CD14-positive monocyte (primary cell): ENCODE results near the gene CHMP4B. TPM values are rescaled to one million over a fixed set of nuclear protein-coding genes. Genes with fewer than 3 reads are reported as not detected.

Source experiments
- DNase-seq, 3 donors: peaks; one replicate each; pipeline ENCODE4 v3.0.0-alpha.2; 2011 to 2022
- H2AFZ ChIP-seq: 2 replicates; pipeline ENCODE4 v1.6.0; 2012; ENCODE audit warnings: mild to moderate bottlenecking, low read depth, low read length, inconsistent platforms; ENCODE audit not compliant: insufficient read depth, poor library complexity, severe bottlenecking
- H3K27ac ChIP-seq, 2 donors: 1 replicate in 1 of 2; 2 replicates in 1 of 2; pipeline ENCODE4 v1.5.1; 2012 to 2013; ENCODE audit warnings: low read length in 2 of 2, control low read depth in 1 of 2, inconsistent platforms in 1 of 2, low read depth in 1 of 2, mild to moderate bottlenecking in 1 of 2
- H3K27me3 ChIP-seq, 2 donors: one replicate each; pipeline versions ENCODE4 v1.6.0 to v1.6.1; 2011 to 2013; ENCODE audit warnings: low read length in 2 of 2; ENCODE audit not compliant: control insufficient read depth in 2 of 2, insufficient read depth in 2 of 2
- H3K36me3 ChIP-seq, 2 donors: replicated peaks in 1 of 2; 1 replicate in 1 of 2; 2 replicates in 1 of 2; pipeline versions ENCODE4 v1.5.1 to v1.6.1; 2012 to 2013; ENCODE audit warnings: low read length in 2 of 2, control low read depth in 1 of 2, inconsistent platforms in 1 of 2, mild to moderate bottlenecking in 1 of 2; ENCODE audit not compliant: insufficient read depth in 2 of 2, control insufficient read depth in 1 of 2
- H3K4me1 ChIP-seq, 2 donors: 1 replicate in 1 of 2; 2 replicates in 1 of 2; pipeline versions ENCODE4 v1.5.1 to v1.6.1; 2012 to 2013; ENCODE audit warnings: low read length in 2 of 2, control low read depth in 1 of 2, inconsistent platforms in 1 of 2, mild to moderate bottlenecking in 1 of 2, moderate library complexity in 1 of 2; ENCODE audit not compliant: insufficient read depth in 2 of 2, control insufficient read depth in 1 of 2
- H3K4me2 ChIP-seq: replicated peaks from 2 replicates; pipeline ENCODE3; 2012; ENCODE audit warnings: low read length, moderate library complexity, mild to moderate bottlenecking; ENCODE audit not compliant: poor library complexity, severe bottlenecking; ENCODE audit errors: extremely low read depth
- H3K4me3 ChIP-seq, 3 experiments: fragments of 200-600 bp in 1 of 3; sonication (generic) in 1 of 3; replicated peaks in 1 of 3; 1 replicate in 2 of 3; 2 replicates in 1 of 3; pipeline ENCODE4 v1.5.1; 2011 to 2013; ENCODE audit warnings: low read length in 3 of 3, mild to moderate bottlenecking in 3 of 3, control low read depth in 2 of 3, low read depth in 2 of 3, inconsistent platforms in 1 of 3, moderate library complexity in 1 of 3
- H3K79me2 ChIP-seq: 2 replicates; pipeline ENCODE4 v1.6.0; 2012; ENCODE audit warnings: mild to moderate bottlenecking, control low read depth, inconsistent platforms, low read length, moderate library complexity; ENCODE audit not compliant: insufficient read depth
- H3K9ac ChIP-seq: 2 replicates; pipeline ENCODE4 v1.6.0; 2017; ENCODE audit warnings: low read length, mild to moderate bottlenecking; ENCODE audit not compliant: insufficient read depth, poor library complexity, severe bottlenecking
- H3K9me3 ChIP-seq, 2 donors: replicated peaks in 1 of 2; 1 replicate in 1 of 2; 2 replicates in 1 of 2; pipeline versions ENCODE4 v1.5.1 to v1.6.1; 2012 to 2013; ENCODE audit warnings: low read length in 2 of 2, control low read depth in 1 of 2; ENCODE audit not compliant: control insufficient read depth in 1 of 2, insufficient read depth in 1 of 2
- H4K20me1 ChIP-seq: 2 replicates; pipeline ENCODE4 v1.6.0; 2012; ENCODE audit warnings: mild to moderate bottlenecking, low read length, control low read depth, moderate library complexity; ENCODE audit not compliant: insufficient read depth
- H3K27ac Mint-ChIP-seq, 7 donors: one replicate each; pipeline ENCODE4 v1.8.0; 2020; ENCODE audit warnings: mild to moderate bottlenecking in 7 of 7, mixed read lengths in 7 of 7, moderate library complexity in 6 of 7, inconsistent platforms in 2 of 7
- H3K27me3 Mint-ChIP-seq, 3 donors: one replicate each; pipeline ENCODE4 v1.8.0; 2021 to 2022; ENCODE audit warnings: low read depth in 3 of 3, mild to moderate bottlenecking in 3 of 3, mixed read lengths in 3 of 3, moderate library complexity in 3 of 3, inconsistent platforms in 1 of 3
- H3K36me3 Mint-ChIP-seq, 2 donors: one replicate each; pipeline ENCODE4 v1.8.0; 2020; ENCODE audit warnings: mixed read lengths in 2 of 2, inconsistent platforms in 1 of 2, mild to moderate bottlenecking in 1 of 2
- H3K4me1 Mint-ChIP-seq: one replicate; pipeline ENCODE4 v1.8.0; 2020; ENCODE audit warnings: mild to moderate bottlenecking, mixed read lengths
- H3K4me3 Mint-ChIP-seq, 2 donors: one replicate each; pipeline ENCODE4 v1.8.0; 2020; ENCODE audit warnings: mild to moderate bottlenecking in 2 of 2, mixed read lengths in 2 of 2, moderate library complexity in 1 of 2
- H3K9me3 Mint-ChIP-seq, 7 donors: one replicate each; pipeline ENCODE4 v1.8.0; 2020 to 2022; ENCODE audit warnings: mixed read lengths in 7 of 7, mild to moderate bottlenecking in 6 of 7, moderate library complexity in 6 of 7, inconsistent platforms in 2 of 7
- WGBS: methylation state at CpG from one replicate; pipeline ENCODE4 v1.1.5; 2013; ENCODE audit warnings: missing lambda C conversion rate; ENCODE audit not compliant: insufficient coverage; 5-methylcytosine and 5-hydroxymethylcytosine counted together
- intact Hi-C, 2 donors: fragments of 100-400 bp; cut with micrococcal nuclease; formaldehyde crosslinking; loops; one replicate each; pipeline versions ENCODE4 v1.15.0 to v1.15.1; 2023
- polyA plus RNA-seq, 3 donors: library from polyadenylated mRNA; depleted of rRNA in 1 of 3; unstranded in 2 of 3; stranded (reverse) in 1 of 3; fragments of 300-500 nt in 2 of 3; fragments of >200 nt in 1 of 3; fragmentation: Illumina TruSeq in 2 of 3; gene quantifications; 1 replicate in 2 of 3; 2 replicates in 1 of 3; pipeline ENCODE4 v1.2.3, GENCODE V29; 2012 to 2021
- TF ChIP-seq, protein P1 (sequence below): fragments of 200-600 bp; IDR thresholded peaks from one replicate; pipeline ENCODE4 v1.8.0; 2022; ENCODE audit warnings: antibody characterized with exemption, mild to moderate bottlenecking

CHMP4B gene
- polyA plus RNA-seq, 3 donors = 7.1 to 181 (median 10.0) TPM

DNA sequence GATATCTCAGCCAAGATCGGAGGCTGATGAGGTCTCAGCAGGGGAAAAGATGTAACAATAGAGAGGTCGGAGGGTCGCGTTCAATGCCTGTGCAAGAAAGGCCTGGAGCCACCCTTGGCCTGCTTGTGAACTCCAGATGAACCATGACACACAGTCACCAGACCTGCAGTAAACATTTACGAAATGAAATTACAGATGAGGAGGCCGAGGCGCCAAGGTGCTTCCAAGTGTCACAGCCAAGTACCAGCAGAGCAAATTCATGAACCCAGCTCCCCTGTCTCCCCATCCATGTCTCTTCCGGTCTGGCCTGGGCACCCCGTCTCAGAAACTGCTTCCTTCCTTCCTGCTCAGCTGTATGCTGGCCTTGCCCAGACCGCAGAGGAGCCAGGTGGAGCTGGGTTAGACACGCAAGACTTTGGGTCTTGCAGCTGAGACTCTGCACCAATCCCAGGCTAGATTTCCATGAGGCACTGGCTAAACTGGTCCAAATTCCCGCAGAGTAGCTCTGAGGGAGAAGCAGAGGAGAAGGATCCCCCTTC is 48.1 kb downstream of the CHMP4B start:
- peaks cover 1 to 2% (median 1%) of the 10 kb centered on the region in 3 donors for H3K27me3 Mint-ChIP-seq
- 28% methylated on average over 11 of the region's 12 CpGs for WGBS
- H3K4me1 Mint-ChIP-seq = peaks cover 27% of the 10 kb centered on the region
- peaks cover 14 to 25% of the 10 kb centered on the region in 2 donors for H3K4me1 ChIP-seq
- peak overlapping the region in 1 of 2 donors; percentile 21 for H3K4me3 Mint-ChIP-seq
- no peak overlapping the region for H3K4me2 ChIP-seq
- H3K36me3 ChIP-seq = peaks cover 24 to 46% of the 10 kb centered on the region in 2 donors
- TF ChIP-seq, protein P1, sequence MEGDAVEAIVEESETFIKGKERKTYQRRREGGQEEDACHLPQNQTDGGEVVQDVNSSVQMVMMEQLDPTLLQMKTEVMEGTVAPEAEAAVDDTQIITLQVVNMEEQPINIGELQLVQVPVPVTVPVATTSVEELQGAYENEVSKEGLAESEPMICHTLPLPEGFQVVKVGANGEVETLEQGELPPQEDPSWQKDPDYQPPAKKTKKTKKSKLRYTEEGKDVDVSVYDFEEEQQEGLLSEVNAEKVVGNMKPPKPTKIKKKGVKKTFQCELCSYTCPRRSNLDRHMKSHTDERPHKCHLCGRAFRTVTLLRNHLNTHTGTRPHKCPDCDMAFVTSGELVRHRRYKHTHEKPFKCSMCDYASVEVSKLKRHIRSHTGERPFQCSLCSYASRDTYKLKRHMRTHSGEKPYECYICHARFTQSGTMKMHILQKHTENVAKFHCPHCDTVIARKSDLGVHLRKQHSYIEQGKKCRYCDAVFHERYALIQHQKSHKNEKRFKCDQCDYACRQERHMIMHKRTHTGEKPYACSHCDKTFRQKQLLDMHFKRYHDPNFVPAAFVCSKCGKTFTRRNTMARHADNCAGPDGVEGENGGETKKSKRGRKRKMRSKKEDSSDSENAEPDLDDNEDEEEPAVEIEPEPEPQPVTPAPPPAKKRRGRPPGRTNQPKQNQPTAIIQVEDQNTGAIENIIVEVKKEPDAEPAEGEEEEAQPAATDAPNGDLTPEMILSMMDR = no peak
- H3K27ac Mint-ChIP-seq = peak overlapping the region in 5 of 7 donors; percentile 46 to 94 (median 59)
- peak; percentile 33 to 68 (median 34) for DNase-seq
- peaks cover 45% of the 10 kb centered on the region for H4K20me1 ChIP-seq
- no peaks in the 10 kb centered on the region for H3K9me3 ChIP-seq
- no peaks in the 10 kb centered on the region for H3K27me3 ChIP-seq
- H3K9me3 Mint-ChIP-seq = no peaks in the 10 kb centered on the region
- H3K4me3 ChIP-seq = no peak overlapping the region
- H2AFZ ChIP-seq = no peak overlapping the region
- no peaks in the 10 kb centered on the region for H3K79me2 ChIP-seq
- H3K9ac ChIP-seq = no peak overlapping the region
- intact Hi-C loops = no loop called here
- H3K36me3 Mint-ChIP-seq = peaks cover 34 to 39% of the 10 kb centered on the region in 2 donors
- H3K27ac ChIP-seq = peak overlapping the region in 1 of 2 donors; percentile 61

DNA sequence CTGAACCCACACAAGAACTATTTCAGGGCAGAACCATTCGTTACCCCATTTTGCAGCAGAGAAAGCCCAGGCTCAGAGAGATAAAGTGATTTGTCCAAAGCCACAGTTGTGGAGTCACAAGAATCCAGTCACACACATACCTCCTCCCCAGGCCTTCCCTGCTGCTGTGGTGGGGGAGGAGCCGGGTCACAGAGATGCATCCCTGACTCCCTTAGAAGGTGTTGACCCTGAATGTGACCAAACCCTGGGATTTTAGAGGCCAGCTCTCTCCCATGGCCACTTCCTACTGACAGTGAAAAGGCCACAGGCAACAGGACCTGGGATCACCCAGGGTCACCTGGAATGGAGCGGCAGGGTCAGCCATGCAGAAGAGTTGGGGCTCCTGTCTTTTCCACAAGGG is 48.6 kb downstream of the CHMP4B start:
- peaks cover 19 to 40% of the 10 kb centered on the region in 2 donors for H3K36me3 ChIP-seq
- WGBS = 100% methylated on average over 1 of the region's 3 CpGs
- DNase-seq = no peak
- H2AFZ ChIP-seq = no peak overlapping the region
- H3K27ac ChIP-seq = peak overlapping the region in 1 of 2 donors; percentile 61
- no peaks in the 10 kb centered on the region for H3K9me3 ChIP-seq
- intact Hi-C loops = loop anchor here in 1 of 2 donors (5.0 kb wide), 1 partner anchor 213 kb away; no protein-coding TSS in a partner anchor
- H3K4me1 Mint-ChIP-seq = peaks cover 27% of the 10 kb centered on the region
- peak overlapping the region in 4 of 7 donors; percentile 46 to 94 (median 48) for H3K27ac Mint-ChIP-seq
- TF ChIP-seq, protein P1 = no peak
- no peak overlapping the region for H3K4me2 ChIP-seq
- no peak overlapping the region for H3K4me3 ChIP-seq
- H4K20me1 ChIP-seq = peaks cover 39% of the 10 kb centered on the region
- H3K36me3 Mint-ChIP-seq = peaks cover 29 to 34% of the 10 kb centered on the region in 2 donors
- no peak overlapping the region for H3K4me3 Mint-ChIP-seq
- peaks cover 1 to 2% (median 2%) of the 10 kb centered on the region in 3 donors for H3K27me3 Mint-ChIP-seq
- peaks cover 14 to 25% of the 10 kb centered on the region in 2 donors for H3K4me1 ChIP-seq
- no peak overlapping the region for H3K9ac ChIP-seq
- H3K27me3 ChIP-seq = no peaks in the 10 kb centered on the region
- H3K79me2 ChIP-seq = no peaks in the 10 kb centered on the region
- no peaks in the 10 kb centered on the region for H3K9me3 Mint-ChIP-seq
